GM12878 (cell line): ENCODE data around the gene DCAF17.

Experiments used
- CEBPB ChIP-seq, 2 experiments: fragments of 150-350 bp in 1 of 2; IDR thresholded peaks; 2 replicates each; pipeline ENCODE4 v1.6.1; 2012 to 2014; ENCODE audit warnings: low read depth in 2 of 2, low read length in 2 of 2, borderline replicate concordance in 1 of 2, inconsistent platforms in 1 of 2
- EP300 ChIP-seq, 2 experiments: fragments of 150-350 bp in 1 of 2; IDR thresholded peaks; 2 replicates each; pipeline ENCODE4 v1.6.1; 2011 to 2012; ENCODE audit warnings: low read depth in 2 of 2, low read length in 2 of 2, borderline replicate concordance in 1 of 2, improper control_type of control experiment in 1 of 2, inconsistent platforms in 1 of 2; ENCODE audit not compliant: control insufficient read depth in 1 of 2
- FOXM1 ChIP-seq: IDR thresholded peaks from 2 replicates; pipeline ENCODE4 v1.6.1; 2012; ENCODE audit warnings: low read depth, mild to moderate bottlenecking, inconsistent platforms, low read length, moderate library complexity
- NR2C2 ChIP-seq: IDR thresholded peaks from 2 replicates; pipeline ENCODE4 v1.6.1; 2011; ENCODE audit warnings: borderline replicate concordance, low read depth; ENCODE audit not compliant: control insufficient read depth, insufficient read length
- POLR2A ChIP-seq: IDR thresholded peaks from 2 replicates; pipeline ENCODE4 v1.6.1; 2011; ENCODE audit warnings: low read depth, mild to moderate bottlenecking, low read length
- SUPT20H ChIP-seq: IDR thresholded peaks from 2 replicates; pipeline ENCODE4 v1.6.1; 2011; ENCODE audit warnings: low read depth, mild to moderate bottlenecking, low read length, moderate library complexity, borderline replicate concordance; ENCODE audit not compliant: control insufficient read depth
- TCF3 ChIP-seq: IDR thresholded peaks from 2 replicates; pipeline ENCODE4 v1.6.1; 2012; ENCODE audit warnings: low read depth, mild to moderate bottlenecking, low read length, borderline replicate concordance; ENCODE audit not compliant: insufficient read depth
- ZNF384 ChIP-seq: IDR thresholded peaks from 2 replicates; pipeline ENCODE4 v1.6.1; 2012; ENCODE audit warnings: low read depth, mild to moderate bottlenecking, low read length, improper control_type of control experiment, borderline replicate concordance
- TF ChIP-seq, protein P1 (sequence below), 3 experiments: IDR thresholded peaks in 2 of 3; conservative IDR thresholded peaks in 1 of 3; 2 replicates each; pipeline ENCODE4 v1.5.1; 2011; ENCODE audit warnings: low read depth in 3 of 3, low read length in 3 of 3, mild to moderate bottlenecking in 3 of 3, control low read depth in 2 of 3, moderate library complexity in 2 of 3, inconsistent platforms in 1 of 3, mixed read lengths in 1 of 3; ENCODE audit not compliant: control insufficient read depth in 2 of 3, insufficient read depth in 1 of 3; ENCODE audit errors: extremely low read depth in 1 of 3
- TF ChIP-seq, protein P2 (sequence below): IDR thresholded peaks from 2 replicates; pipeline ENCODE4 v1.6.1; 2012; ENCODE audit warnings: low read depth, low read length, improper control_type of control experiment

DNA sequence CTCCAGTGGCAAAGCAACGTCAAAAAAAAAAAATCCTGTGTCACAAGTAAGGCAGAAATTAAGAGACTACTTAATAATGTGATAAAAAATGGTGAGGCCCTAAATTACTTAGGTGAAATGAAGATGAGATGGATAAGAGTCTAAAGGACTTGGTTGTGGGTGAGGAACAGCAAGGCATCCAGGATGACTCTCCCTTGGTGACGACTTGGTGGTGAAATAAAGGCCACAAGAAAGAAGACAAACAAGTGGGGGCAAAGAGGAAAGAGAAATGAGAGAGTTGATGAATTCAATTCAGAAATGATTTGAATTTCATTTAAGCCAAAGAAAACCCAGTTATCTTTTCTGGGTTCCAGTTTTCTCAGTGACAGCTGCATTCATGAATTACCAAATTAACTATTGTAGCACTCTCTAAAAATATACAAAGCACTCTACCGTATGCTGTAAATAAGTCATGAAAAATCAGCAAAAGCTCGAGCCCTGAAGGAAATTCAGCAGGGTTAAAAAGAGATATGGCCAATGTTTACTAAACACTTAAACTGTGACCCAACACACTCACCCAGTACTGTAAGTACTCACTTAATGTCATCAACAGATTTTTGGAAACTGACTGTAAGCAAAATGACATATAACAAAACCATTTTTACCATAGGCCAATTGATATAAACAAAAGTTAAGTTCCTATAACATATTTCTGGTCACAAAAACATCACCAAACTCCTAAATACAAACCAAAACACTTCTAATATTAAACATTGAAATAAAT lies 1.6 kb upstream of the DCAF17 start:
- TF ChIP-seq EP300 (IDR thresholded peaks at IDR 0.05; ENCODE audit: borderline replicate concordance in 1 of 2, control insufficient read depth in 1 of 2, low read depth in 2 of 2, low read length in 2 of 2) (no peak), SUPT20H (no peak), FOXM1 (no peak), TCF3 (no peak), CEBPB (IDR thresholded peaks at IDR 0.05; ENCODE audit: borderline replicate concordance in 1 of 2, low read depth in 2 of 2, low read length in 2 of 2) (no peak), POLR2A (no peak), NR2C2 (no peak), ZNF384 (no peak)
- TF ChIP-seq, protein P1, sequence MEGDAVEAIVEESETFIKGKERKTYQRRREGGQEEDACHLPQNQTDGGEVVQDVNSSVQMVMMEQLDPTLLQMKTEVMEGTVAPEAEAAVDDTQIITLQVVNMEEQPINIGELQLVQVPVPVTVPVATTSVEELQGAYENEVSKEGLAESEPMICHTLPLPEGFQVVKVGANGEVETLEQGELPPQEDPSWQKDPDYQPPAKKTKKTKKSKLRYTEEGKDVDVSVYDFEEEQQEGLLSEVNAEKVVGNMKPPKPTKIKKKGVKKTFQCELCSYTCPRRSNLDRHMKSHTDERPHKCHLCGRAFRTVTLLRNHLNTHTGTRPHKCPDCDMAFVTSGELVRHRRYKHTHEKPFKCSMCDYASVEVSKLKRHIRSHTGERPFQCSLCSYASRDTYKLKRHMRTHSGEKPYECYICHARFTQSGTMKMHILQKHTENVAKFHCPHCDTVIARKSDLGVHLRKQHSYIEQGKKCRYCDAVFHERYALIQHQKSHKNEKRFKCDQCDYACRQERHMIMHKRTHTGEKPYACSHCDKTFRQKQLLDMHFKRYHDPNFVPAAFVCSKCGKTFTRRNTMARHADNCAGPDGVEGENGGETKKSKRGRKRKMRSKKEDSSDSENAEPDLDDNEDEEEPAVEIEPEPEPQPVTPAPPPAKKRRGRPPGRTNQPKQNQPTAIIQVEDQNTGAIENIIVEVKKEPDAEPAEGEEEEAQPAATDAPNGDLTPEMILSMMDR (IDR thresholded peaks at IDR 0.05 in 2 of 3, conservative IDR thresholded peaks at IDR 0.05 in 1 of 3; ENCODE audit: control insufficient read depth in 2 of 3, extremely low read depth in 1 of 3, insufficient read depth in 1 of 3, low read depth in 3 of 3, low read length in 3 of 3), result no peak
- TF ChIP-seq, protein P2, sequence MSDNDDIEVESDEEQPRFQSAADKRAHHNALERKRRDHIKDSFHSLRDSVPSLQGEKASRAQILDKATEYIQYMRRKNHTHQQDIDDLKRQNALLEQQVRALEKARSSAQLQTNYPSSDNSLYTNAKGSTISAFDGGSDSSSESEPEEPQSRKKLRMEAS, result no peak
